T-helper 2 cell (primary cell): Measurements from ENCODE around the gene C3orf85.
"Not testable (repeated sequence)": the region's sequence is repeated elsewhere in the genome, so short reads cannot be mapped to it uniquely, and the experiment has no call there.

Experiments used
- DNase-seq, 5 experiments: peaks; one replicate each; pipeline versions ENCODE4 v3.0.0 to v3.0.0-alpha.2; 2012 to 2022
- total RNA-seq, 2 donors: gene quantifications; one replicate each; lab custom pipeline; 2026; lab: John Stamatoyannopoulos, UW

C3orf85 gene, protein sequence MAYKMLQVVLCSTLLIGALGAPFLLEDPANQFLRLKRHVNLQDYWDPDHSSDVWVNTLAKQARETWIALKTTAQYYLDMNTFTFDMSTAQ
- 0 reads per million in 2 donors for total RNA-seq

DNA sequence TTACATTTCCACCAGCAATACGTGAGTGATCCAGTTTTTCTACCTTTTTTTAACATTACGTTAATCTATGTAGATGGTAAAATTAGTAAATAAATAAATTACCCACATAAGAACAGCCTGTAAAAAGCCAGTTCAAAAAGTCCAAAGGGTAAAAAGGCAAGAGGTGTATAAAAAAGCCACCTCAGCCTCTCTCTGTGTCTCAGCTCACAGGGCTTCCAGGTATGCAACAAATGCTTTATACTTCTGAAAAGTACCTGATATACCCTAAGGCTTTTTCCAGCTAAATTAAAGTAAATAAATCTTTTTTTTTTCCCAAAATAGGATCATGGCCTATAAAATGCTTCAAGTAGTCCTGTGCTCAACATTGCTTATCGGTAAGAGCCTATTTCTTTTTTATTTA lies at the start of gene C3orf85:
Gene C3orf85, plus strand, starts transcription at position 197 of the 400 bp plus-strand sequence. Its CDS starts 129 bp downstream, at position 326.
- no peak for DNase-seq

DNA sequence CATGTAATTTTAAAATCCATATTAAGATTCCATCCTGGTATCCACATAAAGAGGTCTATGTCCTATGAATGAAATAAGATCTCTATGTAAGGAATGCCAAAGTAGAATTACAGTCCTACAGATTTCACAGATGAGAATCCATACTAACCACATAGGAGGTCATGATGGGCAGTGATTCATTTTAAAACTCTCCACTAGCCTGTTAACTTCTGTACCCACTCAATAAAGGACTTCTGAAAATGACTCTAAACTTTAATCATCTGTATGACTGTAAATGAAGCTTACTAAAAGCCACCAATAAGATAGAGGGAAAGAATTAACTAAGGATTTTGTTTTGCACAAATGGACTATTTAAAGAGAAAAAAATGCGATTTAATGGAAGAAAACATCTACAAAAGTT lies 47.3 kb upstream of the C3orf85 start:
- DNase-seq, result no peak

DNA sequence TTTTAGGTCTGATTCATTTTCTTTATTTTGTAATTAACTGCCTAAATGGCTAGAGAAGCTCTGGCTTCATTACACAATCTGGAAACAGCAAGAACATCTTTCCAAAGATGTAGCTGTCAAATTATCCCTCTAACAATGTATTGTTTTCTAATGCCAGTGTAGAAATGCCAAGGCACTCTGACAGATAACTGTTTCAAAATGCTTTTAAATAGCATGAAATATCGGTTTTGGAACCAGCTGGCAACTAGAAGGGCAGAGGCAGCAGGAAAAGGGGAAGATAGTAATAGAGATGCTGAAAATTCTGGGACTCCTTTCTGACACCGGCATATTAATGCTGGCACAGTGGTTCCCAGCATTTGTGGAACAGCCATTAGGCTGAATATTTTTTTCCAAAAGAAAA lies 44.7 kb upstream of the C3orf85 start:
- DNase-seq, result no peak

DNA sequence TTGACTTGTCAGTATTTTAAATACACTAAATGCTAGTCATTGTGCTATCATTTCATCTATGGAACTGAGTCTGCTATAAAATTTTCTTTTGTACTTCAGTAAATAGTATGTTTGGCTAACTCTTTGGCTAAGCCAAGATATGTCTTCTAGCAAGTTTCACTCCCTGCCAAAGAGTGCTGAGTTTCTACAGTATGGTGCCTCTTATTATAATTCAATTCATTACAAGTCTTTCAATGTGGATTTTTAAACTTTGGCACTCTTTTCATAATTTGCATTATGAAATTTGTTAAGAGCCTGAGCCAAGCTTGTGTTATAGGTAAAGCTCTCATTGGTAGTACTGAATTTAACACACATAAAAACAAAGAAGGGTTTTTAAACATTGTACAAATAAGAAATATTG lies 43.0 kb upstream of the C3orf85 start:
- no peak for DNase-seq

DNA sequence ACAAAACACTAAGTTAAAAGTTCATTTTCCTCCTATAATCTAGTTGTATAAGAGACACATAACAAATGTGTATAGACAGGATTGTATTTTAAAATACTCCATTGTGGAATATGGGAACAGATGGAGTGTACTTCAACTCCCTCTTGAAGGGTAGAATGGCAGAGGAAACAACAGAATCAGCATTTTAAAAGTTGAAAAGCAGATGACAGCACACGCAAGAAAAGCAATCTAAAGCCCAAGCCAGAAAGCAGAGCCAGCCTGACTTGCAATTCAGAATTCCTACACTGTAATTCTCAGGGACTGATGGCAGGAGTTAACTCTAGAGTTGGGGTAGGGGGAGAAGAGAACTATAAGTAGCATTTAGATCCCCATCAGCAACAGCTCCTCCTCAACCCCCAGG lies 41.4 kb upstream of the C3orf85 start:
- DNase-seq, result no peak

DNA sequence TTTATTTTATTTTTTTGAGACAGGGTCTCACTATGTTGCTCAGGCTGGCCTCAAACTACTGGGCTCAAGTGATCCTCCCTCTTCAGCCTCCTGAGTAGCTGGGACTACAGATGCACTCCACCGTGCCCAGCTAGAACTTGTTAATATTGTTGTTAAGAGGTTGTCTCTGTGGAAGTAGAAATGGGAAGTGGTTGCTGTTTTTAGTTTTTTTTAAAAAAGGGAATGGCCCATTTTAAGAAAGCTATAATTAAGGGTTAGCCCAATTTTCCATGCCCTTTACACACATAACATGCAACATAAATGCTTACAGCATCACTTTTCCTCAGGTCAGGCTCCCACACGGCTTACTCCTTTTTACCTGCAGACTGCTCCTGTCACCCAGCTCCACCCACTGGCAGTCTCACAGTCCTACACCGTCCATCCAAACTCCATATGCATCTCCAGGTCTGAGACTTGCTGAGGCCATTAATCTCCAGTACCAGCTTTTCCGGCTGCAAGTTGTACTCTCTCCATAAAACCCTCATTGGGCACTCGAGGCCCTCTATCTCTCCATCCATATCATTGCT lies 38.4 kb upstream of the C3orf85 start:
- DNase-seq, result no peak

DNA sequence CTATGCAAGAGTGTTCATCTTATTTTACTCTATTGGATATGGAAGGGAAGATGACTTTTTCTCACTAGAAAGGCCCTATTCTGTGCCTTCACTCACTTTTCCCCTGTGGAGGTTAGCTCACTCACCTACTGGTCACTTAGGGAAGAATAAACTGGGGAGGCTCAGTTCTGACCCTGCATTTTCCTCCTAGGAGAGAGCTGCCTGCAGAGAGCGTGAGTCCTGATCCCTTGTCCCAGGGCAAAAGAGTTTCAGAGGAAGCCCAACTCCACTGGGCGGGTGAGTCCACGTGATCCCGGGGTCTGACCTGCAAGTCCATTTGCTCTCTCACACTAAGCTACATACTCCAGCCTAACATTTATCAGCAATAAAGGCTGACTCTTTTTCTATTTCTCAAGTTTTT lies 26.9 kb upstream of the C3orf85 start:
- DNase-seq, result no peak

DNA sequence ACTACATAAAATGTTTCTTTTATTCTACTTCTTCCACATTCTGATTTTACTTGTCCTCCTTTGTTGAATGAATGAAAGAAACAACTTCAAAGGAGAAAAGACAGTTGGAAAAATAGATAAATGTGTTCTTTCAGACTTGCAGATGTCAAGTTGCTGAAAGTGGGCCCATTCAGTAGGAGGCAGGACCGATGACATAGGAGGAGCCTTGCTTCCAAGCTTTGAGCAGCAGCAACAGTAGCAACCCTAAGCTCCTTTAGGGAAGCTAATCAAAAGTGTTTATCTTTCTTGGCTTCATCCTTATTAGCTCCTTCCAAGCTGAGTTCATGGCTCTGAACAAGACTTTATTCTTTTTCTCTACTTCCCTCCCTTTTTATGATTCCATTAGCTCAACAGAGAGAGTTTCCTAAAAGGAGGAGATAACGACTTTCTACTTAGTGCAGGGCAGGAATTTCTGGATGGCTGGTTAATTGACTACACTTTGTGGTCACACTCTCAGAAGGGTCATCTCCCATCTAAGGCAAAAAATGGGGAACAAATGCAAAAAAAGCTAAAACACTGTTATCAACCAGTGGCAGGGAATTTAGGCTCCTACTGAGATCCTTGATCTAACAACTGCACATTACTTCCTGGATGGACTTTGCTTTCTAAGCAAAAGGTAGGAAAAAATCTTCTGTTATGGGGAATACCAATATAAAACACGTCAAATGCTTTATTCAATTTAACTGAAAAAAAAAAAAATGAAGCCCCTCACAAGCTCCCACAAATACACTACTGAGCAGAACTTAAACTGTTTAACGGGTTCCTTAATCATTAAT lies 23.4 kb upstream of the C3orf85 start:
- DNase-seq, result no peak

DNA sequence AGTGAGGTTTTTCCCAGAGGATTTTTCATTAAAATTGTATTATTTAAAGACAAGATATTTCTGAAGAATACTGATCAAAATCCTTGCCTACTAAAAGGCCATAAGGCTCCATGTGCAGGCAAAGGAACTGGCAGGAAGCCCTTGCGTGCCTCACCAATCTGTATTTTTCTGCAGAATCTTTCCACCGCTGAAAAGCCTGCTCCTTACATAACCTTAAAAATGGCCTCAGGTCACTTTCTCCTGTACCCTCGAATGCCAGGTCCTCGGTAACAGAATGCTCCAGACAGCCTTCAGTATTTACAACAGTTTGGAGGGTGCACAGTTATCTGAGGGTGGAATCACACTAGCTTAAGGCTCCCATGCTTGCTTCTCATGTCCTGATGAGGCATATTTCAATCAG lies 21.8 kb upstream of the C3orf85 start:
- DNase-seq, result no peak

DNA sequence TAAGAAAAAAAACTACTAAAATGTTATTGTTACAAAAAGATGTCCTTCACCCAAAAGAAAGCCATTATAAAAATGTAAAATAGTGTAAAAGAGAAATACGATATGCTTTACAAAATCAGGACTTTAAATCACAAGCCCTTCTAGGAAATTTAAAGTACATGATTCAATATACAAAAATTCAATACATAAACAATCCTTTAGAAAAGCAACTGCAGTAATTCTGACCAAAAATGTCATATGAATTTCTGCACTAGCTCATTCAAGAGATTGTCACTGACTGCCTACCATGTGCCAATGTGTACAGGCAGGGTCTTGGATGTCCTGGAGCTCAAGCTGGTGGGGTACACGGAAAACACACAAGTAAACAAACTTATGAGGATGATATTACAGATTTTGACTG lies 21.1 kb upstream of the C3orf85 start:
- DNase-seq, result no peak

DNA sequence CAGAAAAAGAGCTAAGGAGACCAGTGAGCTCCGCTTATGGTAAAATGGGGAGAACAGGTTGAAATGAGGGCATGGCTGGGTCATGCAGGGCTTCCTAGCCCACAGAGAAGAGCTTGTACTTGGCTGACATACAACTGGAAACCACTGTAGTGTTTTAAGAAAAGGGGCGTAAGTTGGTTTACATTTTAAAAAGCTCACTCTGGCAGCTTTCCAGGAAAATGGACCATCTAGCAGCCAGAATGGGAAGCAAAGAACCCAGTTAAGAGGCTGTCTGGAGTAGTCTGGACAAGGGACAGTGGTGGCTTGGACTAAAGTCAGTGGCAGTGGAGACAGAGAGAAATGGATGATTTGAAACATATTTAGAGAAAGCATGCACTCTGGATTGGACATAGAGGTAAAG lies 20.5 kb upstream of the C3orf85 start:
- DNase-seq, result no peak

DNA sequence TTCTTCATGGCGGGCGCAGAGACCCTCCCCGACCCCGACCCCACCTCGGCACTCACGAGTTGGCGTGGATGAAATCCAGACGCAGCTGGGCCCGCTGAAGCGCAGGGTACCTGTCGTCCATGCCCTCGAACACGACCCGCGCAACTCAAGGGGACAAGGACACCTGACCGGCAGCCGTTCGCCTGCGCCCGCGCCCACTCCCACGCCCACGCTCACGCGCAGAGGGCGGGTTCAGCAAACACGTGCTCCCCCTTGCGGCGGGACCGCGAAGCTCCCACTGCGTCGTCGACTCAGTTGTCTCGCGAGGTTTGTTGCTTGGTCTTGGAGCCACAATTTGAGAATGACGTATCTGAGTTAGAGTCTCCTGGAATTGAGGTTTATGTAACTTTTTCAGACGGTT lies 18.6 kb upstream of the C3orf85 start, which contains the start of gene MORC1:
Gene MORC1, minus strand, starts transcription at position 196 of the 400 bp plus-strand sequence. Its CDS starts 75 bp downstream, at position 121.
- DNase-seq, result no peak

DNA sequence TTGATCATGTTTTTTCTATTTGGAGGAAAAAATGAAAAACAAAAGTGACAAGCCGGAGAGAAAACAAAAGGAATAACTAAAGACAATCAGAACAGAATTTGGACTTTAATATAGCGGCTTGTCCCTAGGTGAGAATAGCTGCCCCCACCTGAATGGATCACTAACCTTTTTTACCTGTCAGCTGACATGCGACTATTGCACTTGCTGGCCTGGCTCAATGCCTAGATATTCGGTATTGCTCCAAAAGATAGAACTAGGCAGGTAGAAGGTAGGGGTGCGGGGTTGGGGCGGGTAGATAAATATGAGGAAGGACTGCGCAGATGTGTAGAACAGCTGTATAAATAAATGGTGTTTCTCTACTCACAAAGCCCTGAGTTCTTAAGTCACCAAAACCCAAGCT lies 17.9 kb upstream of the C3orf85 start:
- DNase-seq, result no peak

DNA sequence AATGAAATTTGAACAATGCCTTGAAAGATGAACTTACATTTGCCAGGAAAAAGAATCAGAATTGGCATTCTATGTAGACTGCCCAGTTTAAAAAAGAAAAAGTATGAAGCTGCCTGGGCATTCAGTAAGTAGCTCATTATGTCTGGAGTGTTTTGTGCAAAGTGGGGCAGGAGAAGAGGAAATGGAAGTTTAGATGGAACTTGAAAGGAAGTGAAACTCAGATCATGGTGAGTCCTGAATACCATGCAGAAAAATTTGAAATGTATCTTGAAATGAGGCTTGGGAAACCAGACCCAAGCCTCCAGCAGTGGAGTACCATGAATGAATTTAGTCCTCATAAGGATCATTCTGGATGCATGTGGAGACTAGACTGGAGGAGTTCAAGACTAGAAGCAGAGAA lies 13.8 kb upstream of the C3orf85 start:
- DNase-seq, result no peak

DNA sequence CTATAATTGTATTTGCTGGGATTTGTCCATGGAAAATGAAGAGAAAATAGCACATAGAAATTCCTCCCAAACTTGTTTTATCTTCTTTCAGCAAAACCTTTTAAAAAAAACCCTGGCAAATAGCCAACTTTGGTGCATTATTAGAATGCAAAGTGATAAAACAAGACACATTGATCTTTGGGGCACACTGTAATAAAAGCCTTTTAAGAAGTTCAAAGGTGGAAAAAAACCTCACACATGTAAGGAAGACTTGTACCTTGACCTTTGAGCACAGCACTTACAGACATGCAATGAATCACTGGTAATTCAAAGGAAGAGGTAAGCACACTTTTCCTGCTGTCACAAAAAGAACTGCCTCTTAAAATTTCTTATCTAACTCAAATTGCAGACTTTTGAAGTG lies 10.6 kb upstream of the C3orf85 start:
- no peak for DNase-seq

DNA sequence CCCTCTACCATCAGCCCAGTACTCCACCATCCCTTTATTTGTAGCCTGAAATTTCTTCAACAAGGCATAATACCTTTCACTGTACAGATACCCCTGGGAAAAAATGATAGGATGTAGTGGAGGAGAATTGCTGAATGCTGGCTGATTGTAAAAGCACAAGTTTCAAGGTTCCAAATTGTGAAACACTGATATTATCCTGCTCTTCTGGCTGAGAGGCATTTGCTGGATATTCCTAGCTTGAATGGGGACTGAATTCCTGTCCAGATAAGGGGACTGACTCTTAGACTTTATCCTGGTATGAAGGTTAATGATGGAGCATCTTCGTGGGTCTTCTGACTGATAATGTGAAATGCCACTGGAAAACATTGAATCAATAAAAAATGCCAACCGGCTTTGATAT lies 9.0 kb upstream of the C3orf85 start:
- DNase-seq, result no peak

DNA sequence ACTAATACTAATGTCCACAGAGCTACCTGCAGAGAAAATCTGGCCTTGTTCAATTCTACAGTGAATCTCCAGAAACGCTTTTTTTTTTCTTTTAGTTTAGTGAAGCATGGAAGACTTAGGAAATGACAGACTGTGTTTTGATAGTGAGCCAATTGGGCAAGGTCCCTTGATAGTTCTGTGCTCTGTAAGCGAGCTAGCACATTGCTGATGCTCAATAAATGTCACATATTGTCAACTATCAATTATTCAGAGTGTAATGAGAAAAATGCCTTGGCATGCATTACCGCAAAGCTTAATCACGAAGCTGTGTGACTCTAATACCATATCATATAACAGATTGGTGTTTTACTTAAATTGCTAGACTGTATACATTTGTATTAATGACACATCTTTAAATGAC lies 5.2 kb upstream of the C3orf85 start:
- DNase-seq, result no peak

DNA sequence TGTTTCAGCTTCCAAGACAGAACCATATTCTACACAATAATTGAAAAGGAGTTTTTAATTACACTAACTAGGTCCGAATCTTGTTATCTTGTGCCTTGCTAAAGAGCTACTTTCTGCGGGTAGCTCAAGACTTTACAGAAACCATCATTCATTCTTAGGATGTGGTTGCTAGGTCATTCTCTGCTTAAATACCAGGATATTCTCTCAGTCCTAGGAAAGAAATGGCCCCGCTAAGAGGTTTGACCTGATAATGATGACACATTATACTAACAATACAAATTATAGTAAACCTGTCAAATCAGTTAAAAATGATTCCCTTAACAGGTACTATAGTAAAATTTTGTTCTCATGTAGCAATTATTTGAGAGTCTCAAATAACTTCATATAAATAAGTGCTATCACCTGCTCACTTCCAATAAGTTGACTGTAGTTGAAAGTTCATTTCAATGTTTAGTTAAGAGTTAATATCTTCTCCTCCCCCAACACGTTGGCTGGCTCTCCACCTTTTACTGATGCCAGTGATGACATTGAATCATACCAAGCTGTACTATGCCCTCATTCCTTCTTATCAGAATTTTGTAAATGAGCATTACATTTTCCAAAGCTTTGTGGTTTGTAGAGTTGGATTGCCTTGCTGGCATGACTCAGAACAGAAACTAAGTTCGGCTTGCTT lies 3.6 kb upstream of the C3orf85 start:
- no peak for DNase-seq

DNA sequence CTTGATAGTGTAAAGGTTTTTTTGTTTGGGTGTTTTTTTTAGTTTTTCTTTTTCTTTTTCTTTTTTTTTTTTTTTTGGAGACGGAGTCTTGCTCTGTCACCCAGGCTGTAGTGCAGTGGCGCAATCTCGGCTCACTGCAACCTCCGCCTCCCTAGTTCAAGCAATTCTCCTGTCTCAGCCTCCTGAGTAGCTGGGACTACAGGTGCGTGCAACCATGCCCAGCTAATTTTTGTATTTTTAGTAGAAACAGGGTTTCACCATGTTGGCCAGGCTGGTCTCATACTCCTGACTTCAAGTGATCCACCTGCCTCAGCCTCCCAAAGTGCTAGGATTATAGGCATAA lies 3.1 kb upstream of the C3orf85 start:
- not testable (repeated sequence) for DNase-seq

DNA sequence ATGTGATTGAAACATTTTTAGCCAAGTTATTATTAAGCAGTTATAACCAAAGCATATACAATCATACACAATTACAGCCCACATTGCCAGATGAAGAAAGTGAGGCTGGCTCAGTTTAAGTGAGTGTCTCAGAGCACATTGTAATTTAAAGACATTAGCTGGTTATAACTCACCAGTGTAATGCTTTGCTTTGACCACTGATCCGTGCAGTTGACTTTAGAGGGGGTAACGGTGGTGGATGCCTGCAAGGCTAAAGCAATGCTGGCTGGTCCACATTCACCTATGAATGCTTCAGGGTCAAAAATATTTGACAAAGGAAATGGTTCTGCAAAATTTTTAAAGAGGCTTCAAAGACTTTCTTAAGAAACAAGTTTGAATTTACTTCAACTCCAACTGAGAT lies 1.2 kb downstream of the C3orf85 start:
- no peak for DNase-seq

DNA sequence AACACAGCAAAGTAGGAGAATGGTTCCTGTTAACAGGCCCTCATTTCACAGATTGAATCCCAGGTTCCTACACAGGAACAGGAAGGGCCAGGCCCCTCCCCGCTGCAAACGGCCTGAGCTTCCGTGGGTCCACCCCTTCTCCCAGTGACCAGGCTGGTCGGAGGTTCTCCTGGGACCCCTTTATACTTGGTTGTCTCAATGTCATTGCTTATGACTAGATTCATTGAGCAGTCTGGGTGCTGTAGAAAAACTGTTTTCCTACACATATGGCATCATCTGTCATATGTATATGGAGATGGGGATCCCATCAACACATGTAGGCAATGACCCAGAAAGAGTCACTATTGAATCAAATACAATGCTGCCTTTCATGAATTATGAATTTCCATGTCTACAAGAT lies 3.8 kb downstream of the C3orf85 start:
- DNase-seq, result no peak

DNA sequence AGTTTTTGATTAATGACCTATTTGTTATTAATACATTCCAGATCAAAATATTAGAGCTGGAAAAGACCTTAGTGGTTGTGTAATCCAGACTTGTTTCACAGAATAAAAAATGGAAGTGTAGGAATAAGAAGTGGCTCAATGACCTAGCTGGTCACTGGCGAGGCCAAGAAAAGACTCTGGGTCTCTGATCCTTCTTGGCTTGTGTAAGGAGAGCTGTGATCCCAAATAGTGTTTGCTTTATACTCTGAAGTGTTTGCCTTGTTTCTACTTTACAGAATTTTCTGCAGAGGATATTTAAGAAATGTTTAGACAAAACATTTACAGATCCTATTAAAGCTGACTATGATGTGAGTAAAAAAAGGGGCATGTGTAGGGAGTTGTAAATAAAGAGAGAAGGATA lies 7.1 kb downstream of the C3orf85 start:
- no peak for DNase-seq

DNA sequence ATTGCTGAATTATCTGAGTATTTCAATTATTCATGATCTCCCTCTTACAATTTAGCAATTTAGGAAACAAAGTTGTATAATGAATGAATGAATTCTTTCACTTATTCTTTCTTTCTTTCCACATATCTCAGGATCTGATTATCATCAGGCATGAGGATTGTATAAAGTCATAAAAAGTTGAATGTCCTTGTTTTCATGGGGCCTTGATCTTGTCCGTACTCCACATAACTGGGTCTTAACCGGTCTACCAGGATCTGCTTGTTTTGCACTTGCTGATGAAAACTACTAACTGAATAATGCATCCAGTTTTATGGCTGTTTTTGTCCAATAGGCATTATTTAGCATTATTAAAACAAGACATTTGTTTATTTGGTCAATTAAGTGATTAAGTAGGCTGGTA lies 12.6 kb downstream of the C3orf85 start:
- no peak for DNase-seq

DNA sequence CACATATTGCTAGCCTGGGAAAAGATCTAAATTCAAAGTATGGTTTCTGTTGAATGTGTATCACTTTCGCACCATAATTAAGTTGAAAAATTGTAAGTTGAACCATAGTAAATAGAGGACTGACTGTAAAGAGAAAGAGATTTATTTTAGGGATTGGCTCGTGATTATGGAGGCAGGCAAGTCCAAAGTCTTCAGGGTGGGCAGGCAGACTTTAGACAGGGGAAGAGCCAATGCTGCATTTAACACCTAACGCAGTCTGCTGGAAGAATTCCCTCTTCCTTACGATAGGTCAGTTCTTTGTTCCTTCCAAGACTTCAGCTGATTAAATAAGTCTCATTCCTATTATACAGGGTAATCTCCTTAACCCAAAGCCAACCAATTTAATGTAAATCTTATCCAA lies 15.8 kb downstream of the C3orf85 start:
- no peak for DNase-seq
